Neuronal stem cell (in vitro differentiated cells): ENCODE measurements around the gene QRICH2.

ENCODE experiments used
- DNase-seq: peaks from one replicate; pipeline ENCODE4 v3.0.0-alpha.2; 2013; ENCODE audit warnings: low spot score
- H2AFZ ChIP-seq: one replicate; pipeline ENCODE4 v1.6.1; 2013; ENCODE audit warnings: mild to moderate bottlenecking, low read length, inconsistent platforms
- H2AK5ac ChIP-seq: 2 replicates; pipeline ENCODE4 v1.6.1; 2013; ENCODE audit warnings: low read depth, mild to moderate bottlenecking, inconsistent platforms, low read length, moderate library complexity, mixed read lengths
- H2BK120ac ChIP-seq: 2 replicates; pipeline ENCODE4 v1.6.1; 2013; ENCODE audit warnings: low read depth, mild to moderate bottlenecking, inconsistent platforms, low read length, moderate library complexity, mixed read lengths
- H2BK12ac ChIP-seq: one replicate; pipeline ENCODE4 v1.6.1; 2013; ENCODE audit warnings: low read length, inconsistent platforms
- H2BK15ac ChIP-seq: 2 replicates; pipeline ENCODE4 v1.6.1; 2013; ENCODE audit warnings: mild to moderate bottlenecking, low read length, inconsistent platforms, mixed read lengths
- H2BK5ac ChIP-seq: one replicate; pipeline ENCODE4 v1.6.1; 2013; ENCODE audit warnings: inconsistent platforms, mild to moderate bottlenecking, low read length, moderate library complexity
- H3K14ac ChIP-seq: one replicate; pipeline ENCODE4 v1.6.1; 2013; ENCODE audit warnings: low read length, inconsistent platforms
- H3K18ac ChIP-seq: 2 replicates; pipeline ENCODE4 v1.6.1; 2013; ENCODE audit warnings: low read length, inconsistent platforms
- H3K23ac ChIP-seq: 2 replicates; pipeline ENCODE4 v1.6.1; 2013; ENCODE audit warnings: low read depth, mild to moderate bottlenecking, mixed read lengths, low read length, inconsistent platforms; ENCODE audit not compliant: poor library complexity
- H3K27ac ChIP-seq: replicated peaks from 3 replicates; pipeline ENCODE4 v1.5.1; 2013; ENCODE audit warnings: low read length, inconsistent platforms
- H3K27me3 ChIP-seq, 3 experiments: 2 replicates each; pipeline ENCODE4 v1.6.1; 2013; ENCODE audit warnings: low read length in 3 of 3, mild to moderate bottlenecking in 2 of 3, inconsistent platforms in 1 of 3, low read depth in 1 of 3, mixed read lengths in 1 of 3, moderate library complexity in 1 of 3; ENCODE audit not compliant: control insufficient read depth in 3 of 3, insufficient read depth in 3 of 3
- H3K36me3 ChIP-seq, 2 donors: replicated peaks in 1 of 2; 2 replicates each; pipeline ENCODE4 v1.6.1; 2013; ENCODE audit warnings: low read length in 2 of 2; ENCODE audit not compliant: control insufficient read depth in 2 of 2, insufficient read depth in 2 of 2
- H3K4ac ChIP-seq: 2 replicates; pipeline ENCODE4 v1.6.1; 2013; ENCODE audit warnings: inconsistent platforms, mild to moderate bottlenecking, low read length, moderate library complexity
- H3K4me1 ChIP-seq, 2 donors: 1 replicate in 1 of 2; 2 replicates in 1 of 2; pipeline ENCODE4 v1.6.1; 2013; ENCODE audit warnings: low read length in 2 of 2, low read depth in 1 of 2; ENCODE audit not compliant: control insufficient read depth in 2 of 2, insufficient read depth in 1 of 2
- H3K4me2 ChIP-seq: one replicate; pipeline ENCODE4 v1.6.1; 2013; ENCODE audit warnings: mild to moderate bottlenecking, low read length, inconsistent platforms; ENCODE audit not compliant: insufficient read depth, poor library complexity, severe bottlenecking
- H3K4me3 ChIP-seq, 2 donors: 2 replicates each; pipeline ENCODE4 v1.5.1; 2013; ENCODE audit warnings: low read length in 2 of 2, mild to moderate bottlenecking in 2 of 2, inconsistent platforms in 1 of 2, moderate library complexity in 1 of 2
- H3K79me1 ChIP-seq: one replicate; pipeline ENCODE4 v1.6.1; 2013; ENCODE audit warnings: low read depth, mild to moderate bottlenecking, inconsistent platforms, low read length, moderate library complexity
- H3K9ac ChIP-seq: one replicate; pipeline ENCODE4 v1.6.1; 2013; ENCODE audit warnings: mild to moderate bottlenecking, low read depth, low read length, inconsistent platforms; ENCODE audit not compliant: poor library complexity
- H3K9me3 ChIP-seq, 2 donors: replicated peaks in 1 of 2; 2 replicates each; pipeline versions ENCODE3 to v1.6.1; 2013; ENCODE audit warnings: low read length in 2 of 2, mild to moderate bottlenecking in 2 of 2, inconsistent platforms in 1 of 2, low read depth in 1 of 2, mixed read lengths in 1 of 2, moderate library complexity in 1 of 2; ENCODE audit not compliant: control insufficient read depth in 2 of 2, insufficient read depth in 1 of 2
- H4K8ac ChIP-seq: one replicate; pipeline ENCODE4 v1.6.1; 2013; ENCODE audit warnings: low read depth, mild to moderate bottlenecking, inconsistent platforms, low read length, moderate library complexity
- H4K91ac ChIP-seq: one replicate; pipeline ENCODE4 v1.6.1; 2013; ENCODE audit warnings: low read length, low read depth, mild to moderate bottlenecking, inconsistent platforms; ENCODE audit not compliant: poor library complexity
- WGBS, 2 donors: extraction: QIAGEN DNeasy Blood & Tissue Kit; methylation state at CpG; one replicate each; pipeline ENCODE4 v1.1.7; 2013; ENCODE audit warnings: missing lambda C conversion rate in 2 of 2, mixed read lengths in 1 of 2; ENCODE audit not compliant: insufficient read length in 2 of 2, insufficient replicate concordance in 1 of 2; ENCODE audit errors: extremely low coverage in 2 of 2; 5-methylcytosine and 5-hydroxymethylcytosine counted together

The QRICH2 gene

GRCh38 chr17:76276461-76277299 is 31.4 kb downstream of the QRICH2 start:
- no peaks in the 10 kb centered on the region for H3K27me3 ChIP-seq
- no peak overlapping the region for H3K4ac ChIP-seq
- peaks cover 10% of the 10 kb centered on the region for H3K79me1 ChIP-seq
- no peak overlapping the region for H2BK120ac ChIP-seq
- no peak overlapping the region for H3K4me2 ChIP-seq
- H3K18ac ChIP-seq, result peak overlapping the region; percentile 35
- peaks cover 7 to 10% of the 10 kb centered on the region in 2 donors for H3K4me1 ChIP-seq
- H3K9me3 ChIP-seq, result peaks cover 0 to 3% of the 10 kb centered on the region in 2 donors
- no peak overlapping the region for H4K91ac ChIP-seq
- H2AK5ac ChIP-seq, result no peak overlapping the region
- no peak overlapping the region for H2AFZ ChIP-seq
- no peak overlapping the region for H3K27ac ChIP-seq
- no peak for DNase-seq
- no peak overlapping the region for H3K4me3 ChIP-seq
- no peak overlapping the region for H2BK5ac ChIP-seq
- no peak overlapping the region for H3K23ac ChIP-seq
- no peak overlapping the region for H4K8ac ChIP-seq
- no peak overlapping the region for H2BK15ac ChIP-seq
- WGBS, 2 donors, result no CpG with 5 or more reads among the region's 19 CpGs
- H3K9ac ChIP-seq, result no peak overlapping the region
- no peak overlapping the region for H2BK12ac ChIP-seq
- H3K36me3 ChIP-seq, result peaks cover 4 to 12% of the 10 kb centered on the region in 2 donors
- peak overlapping the region; percentile 89 for H3K14ac ChIP-seq

GRCh38 chr17:76276069-76276431 is 32.0 kb downstream of the QRICH2 start:
- H2AK5ac ChIP-seq, result no peak overlapping the region
- H3K23ac ChIP-seq, result peak overlapping the region; percentile 55
- H3K9ac ChIP-seq, result no peak overlapping the region
- no CpG with 5 or more reads among the region's 11 CpGs for WGBS, 2 donors
- H3K4me1 ChIP-seq, result peaks cover 11 to 13% of the 10 kb centered on the region in 2 donors
- no peak overlapping the region for H4K91ac ChIP-seq
- DNase-seq, result no peak
- no peak overlapping the region for H3K4me2 ChIP-seq
- H3K14ac ChIP-seq, result peak overlapping the region; percentile 17
- no peak overlapping the region for H2BK15ac ChIP-seq
- H3K79me1 ChIP-seq, result peaks cover 10% of the 10 kb centered on the region
- H3K9me3 ChIP-seq, result peaks cover 0 to 3% of the 10 kb centered on the region in 2 donors
- no peak overlapping the region for H3K18ac ChIP-seq
- H3K27ac ChIP-seq, result no peak overlapping the region
- H3K4me3 ChIP-seq, result no peak overlapping the region
- no peak overlapping the region for H2BK120ac ChIP-seq
- H2AFZ ChIP-seq, result no peak overlapping the region
- no peak overlapping the region for H2BK12ac ChIP-seq
- H2BK5ac ChIP-seq, result no peak overlapping the region
- peaks cover 4 to 16% of the 10 kb centered on the region in 2 donors for H3K36me3 ChIP-seq
- no peak overlapping the region for H4K8ac ChIP-seq
- no peaks in the 10 kb centered on the region for H3K27me3 ChIP-seq
- no peak overlapping the region for H3K4ac ChIP-seq

- no peak overlapping the region for H4K8ac ChIP-seq
- H2AK5ac ChIP-seq, result peak overlapping the region; percentile 68
- no peak overlapping the region for H3K27ac ChIP-seq
- H3K9me3 ChIP-seq, result peaks cover 0 to 3% of the 10 kb centered on the region in 2 donors
- peaks cover 13% of the 10 kb centered on the region for H3K79me1 ChIP-seq
- no peak overlapping the region for H2BK12ac ChIP-seq
- H2AFZ ChIP-seq, result no peak overlapping the region
- no CpG with 5 or more reads among the region's 22 CpGs for WGBS, 2 donors
- no peak overlapping the region for H3K9ac ChIP-seq
- no peak overlapping the region for H3K4me3 ChIP-seq
- no peak overlapping the region for H3K14ac ChIP-seq
- peak overlapping the region; percentile 55 for H3K23ac ChIP-seq
- no peak overlapping the region for H3K4ac ChIP-seq
- no peak overlapping the region for H2BK5ac ChIP-seq
- no peaks in the 10 kb centered on the region for H3K27me3 ChIP-seq
- no peak overlapping the region for H4K91ac ChIP-seq
- no peak overlapping the region for H3K4me2 ChIP-seq
- H3K4me1 ChIP-seq, result peaks cover 11 to 16% of the 10 kb centered on the region in 2 donors
- H3K18ac ChIP-seq, result peak overlapping the region; percentile 48
- no peak overlapping the region for H2BK120ac ChIP-seq
- H2BK15ac ChIP-seq, result no peak overlapping the region
- peaks cover 8 to 22% of the 10 kb centered on the region in 2 donors for H3K36me3 ChIP-seq
- no peak for DNase-seq
These were observed 32.6 kb downstream of the QRICH2 start for GRCh38 chr17:76275382-76276068.
